SHP77 (cell line): ENCODE measurements around the gene CCSER1.

Source experiments
- DNase-seq, 2 experiments: peaks; one replicate each; lab custom pipeline; 2025; lab: John Stamatoyannopoulos, UW

CCSER1 gene

GRCh38 chr4:90546114-90546513 lies 418.9 kb downstream of the CCSER1 start:
- DNase-seq, result no peak

DNA sequence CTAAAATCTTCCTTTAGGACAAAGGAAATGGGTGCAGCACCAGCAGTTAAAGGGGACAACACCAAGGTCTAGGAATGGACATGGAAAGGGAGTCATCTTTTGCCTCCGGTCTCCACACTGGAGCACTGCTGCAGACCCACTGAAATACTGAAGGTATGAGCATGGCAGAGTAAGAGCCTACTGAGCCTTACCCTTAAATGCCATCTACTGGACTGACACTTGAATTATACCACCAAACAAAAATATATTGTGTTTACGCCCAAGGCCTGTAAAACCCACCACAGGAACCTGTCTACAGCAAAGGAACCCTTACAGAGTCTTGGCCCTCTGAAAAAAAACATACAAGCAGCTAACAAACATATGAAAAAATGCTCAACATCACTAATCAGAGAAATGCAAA lies 443.4 kb downstream of the CCSER1 start:
- DNase-seq, result no peak

- no peak for DNase-seq
Observed at GRCh38 chr4:90572996-90573395, 445.8 kb downstream of the CCSER1 start.

GRCh38 chr4:90575371-90575770 lies 448.2 kb downstream of the CCSER1 start:
- no peak for DNase-seq

GRCh38 chr4:90580326-90580725 lies 453.1 kb downstream of the CCSER1 start:
- no peak for DNase-seq

- DNase-seq, result no peak
Observed at GRCh38 chr4:90582087-90582486, 454.9 kb downstream of the CCSER1 start.

DNA sequence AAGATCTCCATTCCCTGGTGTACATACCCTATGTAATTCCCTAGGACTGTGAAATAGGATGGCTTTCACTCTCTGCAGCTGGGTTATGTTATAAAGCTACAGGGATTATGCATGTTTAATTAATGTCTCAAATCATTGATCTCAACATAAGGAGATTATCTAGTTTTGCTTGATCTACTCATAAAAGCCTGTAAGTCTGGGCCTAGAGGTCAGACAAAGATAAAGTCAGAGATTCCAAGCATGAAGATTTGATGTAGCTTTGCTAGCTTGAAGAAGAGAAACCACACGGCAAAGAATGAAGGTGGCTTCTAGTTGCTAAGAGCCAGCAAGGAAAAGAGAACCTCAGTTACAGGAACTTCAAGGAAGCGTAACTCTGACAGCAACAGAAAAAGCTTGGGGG lies 456.9 kb downstream of the CCSER1 start:
- no peak for DNase-seq

GRCh38 chr4:90585961-90586360 lies 458.8 kb downstream of the CCSER1 start:
- DNase-seq, result no peak

DNA sequence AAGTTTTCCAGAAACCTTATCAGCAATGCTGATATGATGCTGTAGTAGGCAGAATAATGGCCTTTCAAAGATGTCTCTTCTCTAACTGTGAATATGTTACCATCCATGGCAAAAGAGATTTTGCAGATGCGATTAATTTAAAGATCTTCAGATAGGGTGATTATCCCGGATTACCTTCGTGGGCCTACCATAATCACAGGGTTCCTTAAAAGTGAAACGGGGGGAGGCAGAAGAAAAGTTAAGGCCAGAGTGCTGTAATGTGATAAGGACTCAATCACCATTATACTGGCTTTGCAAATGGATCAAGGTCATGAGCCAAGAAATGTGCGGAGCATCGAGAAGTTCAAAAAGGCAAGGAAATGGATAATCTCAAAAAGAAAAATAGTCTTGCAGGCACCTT lies 459.6 kb downstream of the CCSER1 start:
- DNase-seq, result no peak

DNA sequence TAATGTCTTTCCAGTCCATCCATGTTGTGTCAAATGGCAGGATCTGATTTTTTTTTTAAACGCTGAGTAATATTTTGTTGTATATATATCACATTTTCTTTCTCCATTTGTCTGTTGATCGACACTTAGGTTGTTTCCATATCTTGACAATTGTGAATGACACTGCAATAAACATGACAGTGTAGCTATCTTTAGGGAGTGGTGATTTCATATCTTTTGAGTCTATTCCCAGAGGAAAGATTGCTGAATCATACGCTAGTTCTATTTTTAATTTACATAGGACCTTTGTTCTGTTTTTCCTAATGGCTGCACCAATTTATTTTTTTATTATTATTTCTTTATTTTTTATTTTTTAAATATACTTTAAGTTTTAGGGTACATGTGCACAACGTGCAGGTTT lies 470.7 kb downstream of the CCSER1 start:
- DNase-seq, result no peak

DNA sequence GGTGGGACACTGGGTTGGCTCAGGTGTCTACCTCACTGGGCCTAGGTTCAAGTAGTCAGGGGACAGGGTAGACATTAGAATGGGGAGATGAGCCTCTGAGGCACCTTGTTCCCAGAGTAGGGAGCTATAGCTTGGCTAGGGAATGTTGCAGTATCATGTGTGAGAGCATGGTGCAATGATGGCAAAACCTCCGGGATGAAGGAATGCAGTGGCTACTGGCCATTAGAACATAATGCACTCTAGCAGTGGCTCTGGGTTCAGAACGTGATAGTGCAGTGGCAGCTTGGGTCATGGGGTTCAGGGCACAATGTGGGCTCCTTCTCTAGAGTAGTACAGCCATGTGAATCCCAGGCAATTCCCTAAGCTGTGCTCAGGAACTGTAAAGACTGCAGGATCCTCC lies 471.5 kb downstream of the CCSER1 start:
- no peak for DNase-seq

DNA sequence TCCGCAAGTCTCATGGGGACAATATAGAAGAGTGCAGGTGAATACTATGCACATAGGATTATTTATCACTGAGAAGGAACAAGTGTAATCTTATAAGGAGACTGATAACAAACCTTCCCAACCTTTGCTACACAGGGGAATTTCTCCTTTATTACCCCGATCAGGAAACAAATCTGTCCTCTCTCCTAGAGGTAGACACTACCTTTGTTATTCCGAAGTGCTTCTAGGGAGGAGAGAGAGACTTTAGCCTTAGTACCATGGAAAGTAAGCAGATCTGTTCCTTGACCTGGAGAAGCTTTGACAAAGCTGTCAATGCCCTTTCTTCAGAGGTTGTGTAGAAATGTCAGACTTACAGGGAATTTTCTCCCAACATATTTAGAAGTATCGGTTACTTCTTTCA lies 475.5 kb downstream of the CCSER1 start:
- DNase-seq, result no peak

- no peak for DNase-seq
Observed at GRCh38 chr4:90603540-90603939, 476.3 kb downstream of the CCSER1 start.

- DNase-seq, result no peak
Observed at GRCh38 chr4:90606781-90607180, 479.6 kb downstream of the CCSER1 start.

GRCh38 chr4:90614371-90614770 lies 487.2 kb downstream of the CCSER1 start:
- DNase-seq, result no peak

- DNase-seq, result no peak
Observed at GRCh38 chr4:90621080-90621479, 493.9 kb downstream of the CCSER1 start.

DNA sequence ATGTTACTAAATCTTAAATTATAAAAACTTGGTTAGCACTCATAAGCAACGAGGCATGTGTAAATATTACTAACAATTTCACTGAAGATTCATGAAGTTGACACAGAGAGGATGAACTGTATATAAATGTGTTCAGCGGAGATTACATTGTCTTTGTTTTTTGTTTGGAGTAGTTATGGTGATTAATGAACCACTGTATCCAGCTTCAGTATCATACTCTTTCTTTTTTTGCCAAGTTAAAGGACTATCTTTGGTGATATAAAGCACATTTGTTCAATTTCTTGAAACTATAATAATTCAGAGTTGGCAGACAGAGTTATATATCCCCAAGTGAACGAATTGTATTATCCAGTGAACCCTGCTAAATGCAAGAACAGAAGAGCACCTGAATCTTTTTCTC lies 497.6 kb downstream of the CCSER1 start:
- no peak for DNase-seq

DNA sequence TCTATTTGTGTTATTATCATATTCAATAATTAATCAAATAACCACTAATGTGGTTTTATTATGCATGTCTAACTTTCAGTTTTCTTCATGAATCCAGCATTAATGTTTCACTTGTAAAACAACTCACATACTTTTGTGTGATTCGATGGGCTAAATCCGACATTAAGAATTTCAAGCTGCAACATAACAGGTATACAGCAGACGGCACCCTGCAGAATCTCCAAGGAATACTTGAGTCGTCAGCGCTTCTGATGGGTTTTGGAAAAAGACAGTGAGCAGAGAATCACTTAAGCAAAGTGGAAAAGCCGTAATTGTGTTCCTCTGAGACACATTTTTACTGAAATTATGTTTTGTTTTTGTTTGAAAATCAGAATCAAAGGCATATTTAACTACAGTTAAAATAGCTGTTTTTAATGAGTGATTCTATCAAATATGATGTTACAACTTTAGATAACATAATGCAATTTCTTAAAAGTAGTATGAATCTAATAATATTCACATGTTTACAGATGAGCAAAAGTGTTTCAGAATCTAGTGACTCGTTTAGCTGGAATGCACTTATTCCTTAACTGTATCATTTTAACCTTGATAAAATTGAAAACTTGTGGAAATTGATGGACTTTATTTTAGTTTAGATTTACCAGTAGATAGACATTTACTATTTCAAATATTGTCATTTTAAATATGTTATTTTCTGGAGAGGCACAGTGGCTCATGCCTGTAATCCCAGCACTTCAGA lies 514.8 kb downstream of the CCSER1 start:
- no peak for DNase-seq

- DNase-seq, result no peak
Observed at GRCh38 chr4:90643156-90643555, 516.0 kb downstream of the CCSER1 start.

DNA sequence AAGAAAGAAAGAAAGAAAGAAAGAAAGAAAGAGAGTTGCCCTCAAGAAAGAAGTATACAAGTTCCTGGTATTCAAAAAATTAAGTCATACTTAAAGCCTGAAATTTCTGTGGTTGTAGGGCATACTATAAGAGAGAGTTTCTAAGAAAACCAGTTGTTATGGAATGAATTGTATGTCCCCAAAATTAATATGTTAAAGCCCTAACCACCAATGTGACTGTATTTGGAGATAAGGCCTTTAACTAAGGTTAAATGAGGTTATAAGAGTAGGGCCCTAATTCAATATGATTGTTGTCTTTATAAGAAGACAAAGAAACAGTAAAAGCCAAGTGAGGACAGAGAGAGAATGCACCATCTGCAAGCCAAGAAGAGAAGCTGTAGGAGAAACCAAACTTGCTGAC lies 521.1 kb downstream of the CCSER1 start:
- DNase-seq, result no peak

DNA sequence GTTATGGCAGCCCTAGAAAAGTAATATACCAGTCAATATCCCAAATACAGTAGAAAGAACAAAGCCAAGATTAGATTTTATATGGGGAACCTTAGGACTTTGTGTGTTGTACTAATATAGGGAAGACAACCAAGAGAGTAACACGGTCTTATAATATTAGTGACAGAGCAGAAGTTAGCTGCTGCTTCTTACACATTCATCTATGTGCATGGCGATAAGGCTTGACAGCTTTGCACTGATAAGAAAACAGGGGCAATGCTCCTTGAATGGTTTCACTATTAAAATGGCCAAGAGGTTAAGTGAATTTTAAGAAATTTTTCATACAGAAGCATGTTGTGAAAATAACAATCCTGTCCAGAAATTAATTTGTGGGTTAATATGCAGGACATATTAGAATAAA lies 521.6 kb downstream of the CCSER1 start:
- no peak for DNase-seq

DNA sequence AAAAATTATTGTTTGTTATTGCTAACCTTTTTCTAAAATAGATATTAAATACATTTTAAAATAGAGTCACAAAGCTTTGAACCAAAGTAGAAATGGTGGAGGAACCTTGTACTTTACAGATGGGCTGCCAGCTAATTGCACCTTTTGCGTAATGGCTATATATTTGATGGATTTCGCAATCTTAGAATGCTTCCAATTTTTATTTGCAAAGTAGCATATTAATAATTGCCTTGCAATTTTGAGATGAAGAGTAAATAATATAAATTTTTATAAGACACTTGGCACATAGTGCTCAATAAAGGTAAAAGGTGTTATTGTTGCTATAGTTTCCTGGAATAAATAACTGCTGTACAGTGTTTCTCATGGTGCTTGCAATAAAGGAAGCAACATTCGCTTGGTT lies 533.5 kb downstream of the CCSER1 start:
- DNase-seq, result no peak

DNA sequence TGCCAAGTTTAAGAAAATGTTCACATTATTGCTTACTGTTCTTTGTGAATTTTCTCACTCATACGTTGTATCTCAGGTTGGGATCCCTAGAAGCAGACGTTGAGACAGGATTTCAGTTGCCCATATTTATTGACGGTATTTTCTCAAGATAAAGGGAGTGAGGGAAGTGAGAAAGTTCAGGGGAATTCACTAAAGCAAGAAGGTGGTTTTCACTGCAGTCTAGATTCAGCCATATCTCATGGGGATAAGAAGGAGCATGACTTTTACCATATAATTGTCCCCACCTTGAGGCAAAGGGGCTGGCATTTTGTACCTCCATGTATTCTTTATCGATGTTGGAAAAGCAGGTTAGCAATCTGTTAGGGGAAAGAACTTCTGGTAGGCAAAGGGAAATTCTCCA lies 543.0 kb downstream of the CCSER1 start:
- DNase-seq, result no peak

GRCh38 chr4:90689739-90690138 lies 562.5 kb downstream of the CCSER1 start:
- no peak for DNase-seq

DNA sequence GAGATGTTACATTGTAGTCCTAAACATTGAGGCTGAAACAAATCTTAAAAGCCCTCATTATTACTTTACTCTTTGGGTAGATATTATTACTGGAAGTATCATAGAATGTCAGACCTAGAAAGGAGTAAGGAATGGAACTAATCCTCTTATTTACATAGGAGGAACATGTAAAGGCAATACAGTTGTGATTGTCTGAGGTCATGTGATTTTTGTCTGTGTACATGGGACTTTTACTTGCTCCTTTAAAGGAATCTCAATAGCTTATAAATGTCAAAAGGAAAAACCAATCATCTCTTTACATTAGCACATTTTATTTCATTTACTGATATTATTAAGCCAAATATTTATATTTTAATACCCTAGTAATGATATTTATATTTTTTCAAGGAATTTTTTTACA lies 568.2 kb downstream of the CCSER1 start:
- DNase-seq, result no peak
